ENCODE data around the gene TTLL9.

Gene TTLL9

GRCh38 chr20:31992086-31992485 lies 121.7 kb downstream of the TTLL9 start:
- Histone ChIP-seq H3K36me3 (ENCODE audit: control insufficient read depth, insufficient read depth, low read length) (no peaks in the 10 kb centered on the region), H3K4me1 (ENCODE audit: control insufficient read depth, insufficient read depth, low read length) (no peaks in the 10 kb centered on the region; the same call in 1 of the 2 replicates)

More at GRCh38 chr20:31992086-31992485, 121.7 kb downstream of the TTLL9 start:
- H3K27ac ChIP-seq (ENCODE audit: low read depth, low read length), result no peak overlapping the region
- no peak overlapping the region for H3K9ac ChIP-seq (ENCODE audit: low read depth, low read length)
- H3K4me3 ChIP-seq (ENCODE audit: low read depth, low read length), result no peak overlapping the region
- H3K27me3 ChIP-seq (ENCODE audit: control insufficient read depth, insufficient read depth, low read length), result peaks cover 33% of the 10 kb centered on the region
- no peaks in the 10 kb centered on the region for H3K9me3 ChIP-seq (ENCODE audit: control insufficient read depth, insufficient read depth, low read length)
